GM18519 (cell line): ENCODE data around the gene SNAPC5.
"Not testable (repeated sequence)": the region's sequence is repeated elsewhere in the genome, so short reads cannot be mapped to it uniquely, and the experiment has no call there.

Experiments used
- ATAC-seq: cut with Tn5 transposase; IDR thresholded peaks from one replicate; pipeline ENCODE4 v1.9.1; 2021; ENCODE audit warnings: mild to moderate bottlenecking, moderate library complexity; ENCODE audit not compliant: unreplicated experiment, low FRiP score

Gene SNAPC5

GRCh38 chr15:66494262-66494661 lies 3.3 kb downstream of the SNAPC5 start:
- ATAC-seq: no peak

- ATAC-seq: no peak
Measured at GRCh38 chr15:66491846-66492245, 5.7 kb downstream of the SNAPC5 start.

GRCh38 chr15:66489179-66489791 lies 8.3 kb downstream of the SNAPC5 start:
- ATAC-seq: no peak

- ATAC-seq: no peak
Measured at GRCh38 chr15:66488525-66488924, 9.0 kb downstream of the SNAPC5 start.

- ATAC-seq: no peak
Measured at GRCh38 chr15:66486887-66487286, 10.7 kb downstream of the SNAPC5 start.

- ATAC-seq: no peak
Measured at GRCh38 chr15:66484539-66485112, 12.9 kb downstream of the SNAPC5 start.

GRCh38 chr15:66483131-66483566 lies 14.4 kb downstream of the SNAPC5 start:
- ATAC-seq: no peak

GRCh38 chr15:66482539-66482938 lies 15.0 kb downstream of the SNAPC5 start:
- ATAC-seq: no peak

GRCh38 chr15:66481107-66481856 lies 16.3 kb downstream of the SNAPC5 start:
- ATAC-seq: no peak

- ATAC-seq: no peak
Measured at GRCh38 chr15:66480267-66480666, 17.3 kb downstream of the SNAPC5 start.

- no peak for ATAC-seq
Measured at GRCh38 chr15:66477011-66477410, 20.6 kb downstream of the SNAPC5 start.

- no peak for ATAC-seq
Measured at GRCh38 chr15:66476535-66476934, 21.0 kb downstream of the SNAPC5 start.

- no peak for ATAC-seq
Measured at GRCh38 chr15:66474963-66475362, 22.6 kb downstream of the SNAPC5 start.

- no peak for ATAC-seq
Measured at GRCh38 chr15:66474135-66474534, 23.4 kb downstream of the SNAPC5 start.

GRCh38 chr15:66472176-66472999 lies 25.2 kb downstream of the SNAPC5 start:
- peak; percentile 64 for ATAC-seq

GRCh38 chr15:66470825-66471224 lies 26.7 kb downstream of the SNAPC5 start:
- ATAC-seq: not testable (repeated sequence)

- ATAC-seq: not testable (repeated sequence)
Measured at GRCh38 chr15:66467162-66468040, 30.2 kb downstream of the SNAPC5 start.

GRCh38 chr15:66465294-66465693 lies 32.3 kb downstream of the SNAPC5 start:
- ATAC-seq: not testable (repeated sequence)

GRCh38 chr15:66462627-66463026 lies 34.9 kb downstream of the SNAPC5 start:
- no peak for ATAC-seq

- no peak for ATAC-seq
Measured at GRCh38 chr15:66461917-66462316, 35.6 kb downstream of the SNAPC5 start.
